ENCODE measurements around the gene ULK2. TPM values are rescaled to one million over a fixed set of nuclear protein-coding genes. Genes with fewer than 3 reads are reported as not detected.

ULK2 gene
- total RNA-seq, 2 donors from 2014 or later, result 7.5 to 8.6 TPM

GRCh38 chr17:19743101-19744100 is 124.3 kb downstream of the ULK2 start:
- Mint-ChIP-seq H3K4me1 (ENCODE audit: low read depth in 2 of 2) (peaks cover 0 to 5% of the 10 kb centered on the region in 2 donors), H3K27me3 (peaks cover 0 to 3% of the 10 kb centered on the region in 2 donors), H3K36me3 (no peaks in the 10 kb centered on the region), H3K4me3 (peak overlapping the region; percentile 77), H3K9me3 (no peaks in the 10 kb centered on the region), H3K27ac (no peak overlapping the region)
- DNase-seq (ENCODE audit: low spot score), result no peak
- ATAC-seq, result no peak

- DNase-seq (ENCODE audit: low spot score) (no peak), ATAC-seq (no peak)
- Mint-ChIP-seq H3K27me3 (no peaks in the 10 kb centered on the region), H3K4me1 (ENCODE audit: low read depth in 2 of 2) (peaks cover 0 to 5% of the 10 kb centered on the region in 2 donors), H3K27ac (no peak overlapping the region), H3K36me3 (no peaks in the 10 kb centered on the region), H3K9me3 (no peaks in the 10 kb centered on the region), H3K4me3 (no peak overlapping the region)
Measured at GRCh38 chr17:19742495-19742894, 125.2 kb downstream of the ULK2 start.

GRCh38 chr17:19741832-19742457 is 125.8 kb downstream of the ULK2 start:
- Mint-ChIP-seq H3K9me3 (no peaks in the 10 kb centered on the region), H3K27me3 (no peaks in the 10 kb centered on the region), H3K4me1 (ENCODE audit: low read depth in 2 of 2) (peaks cover 0 to 5% of the 10 kb centered on the region in 2 donors), H3K36me3 (no peaks in the 10 kb centered on the region), H3K27ac (no peak overlapping the region), H3K4me3 (no peak overlapping the region)
- ATAC-seq (no peak), DNase-seq (ENCODE audit: low spot score) (no peak)

- H3K36me3 Mint-ChIP-seq, result no peaks in the 10 kb centered on the region
- H3K4me3 Mint-ChIP-seq, result no peak overlapping the region
- no peak for ATAC-seq
Measured at GRCh38 chr17:19740933-19741332, 126.8 kb downstream of the ULK2 start.

DNA sequence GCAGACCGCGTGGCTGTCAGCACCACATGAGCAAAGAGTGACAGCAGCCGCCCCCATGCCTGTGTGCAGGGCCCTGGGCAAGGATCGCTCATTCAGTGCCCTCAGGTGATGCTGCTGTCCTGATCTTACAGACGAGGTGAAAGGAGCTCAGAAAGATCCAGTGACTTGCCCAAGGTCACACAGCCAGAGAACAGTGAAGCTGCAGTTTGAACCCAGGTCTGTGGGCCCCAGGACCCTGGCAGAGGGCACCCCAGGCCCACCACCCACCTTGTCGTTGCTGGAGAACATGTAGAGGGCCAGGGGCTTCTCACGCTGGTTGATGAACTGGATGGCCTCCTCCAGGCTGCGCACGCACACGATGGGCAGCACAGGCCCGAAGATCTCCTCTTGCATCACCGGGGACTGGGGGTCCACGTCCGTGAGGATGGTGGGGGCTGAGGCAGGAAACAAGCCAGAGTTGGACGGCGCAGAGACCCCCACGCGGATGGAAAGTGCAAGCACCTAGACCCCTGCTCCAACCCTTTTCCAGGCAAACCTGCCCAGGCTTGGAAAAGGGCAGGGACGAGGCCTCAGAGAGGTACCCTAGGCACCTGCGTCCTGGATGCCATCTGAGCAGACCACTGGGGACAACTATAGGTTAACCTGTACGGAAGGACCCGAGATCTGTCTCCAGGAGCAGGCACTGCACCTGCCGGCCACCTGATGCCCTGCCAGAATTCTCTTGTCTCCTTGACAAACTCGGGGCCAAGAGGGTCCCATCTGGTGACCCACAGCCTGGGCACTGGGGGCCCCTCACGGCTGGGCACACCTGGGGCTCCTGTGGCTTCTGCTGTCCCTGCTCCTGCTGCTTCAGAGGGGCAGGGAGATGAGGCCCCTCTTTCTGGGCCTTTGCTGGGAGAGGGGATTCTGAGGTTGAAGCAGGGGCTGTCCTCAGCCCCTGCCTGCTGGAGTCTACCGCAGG is 128.2 kb downstream of the ULK2 start:
- Mint-ChIP-seq H3K36me3 (no peaks in the 10 kb centered on the region), H3K4me1 (ENCODE audit: low read depth in 2 of 2) (peaks cover 0 to 2% of the 10 kb centered on the region in 2 donors), H3K27me3 (no peaks in the 10 kb centered on the region), H3K9me3 (no peaks in the 10 kb centered on the region), H3K4me3 (no peak overlapping the region), H3K27ac (no peak overlapping the region)
- DNase-seq (ENCODE audit: low spot score), result no peak
- ATAC-seq, result no peak

More at GRCh38 chr17:19740933-19741332, 126.8 kb downstream of the ULK2 start:
- Mint-ChIP-seq H3K27me3 (no peaks in the 10 kb centered on the region), H3K27ac (no peak overlapping the region), H3K4me1 (ENCODE audit: low read depth in 2 of 2) (peaks cover 0 to 5% of the 10 kb centered on the region in 2 donors), H3K9me3 (no peaks in the 10 kb centered on the region)
- DNase-seq (ENCODE audit: low spot score), result no peak

DNA sequence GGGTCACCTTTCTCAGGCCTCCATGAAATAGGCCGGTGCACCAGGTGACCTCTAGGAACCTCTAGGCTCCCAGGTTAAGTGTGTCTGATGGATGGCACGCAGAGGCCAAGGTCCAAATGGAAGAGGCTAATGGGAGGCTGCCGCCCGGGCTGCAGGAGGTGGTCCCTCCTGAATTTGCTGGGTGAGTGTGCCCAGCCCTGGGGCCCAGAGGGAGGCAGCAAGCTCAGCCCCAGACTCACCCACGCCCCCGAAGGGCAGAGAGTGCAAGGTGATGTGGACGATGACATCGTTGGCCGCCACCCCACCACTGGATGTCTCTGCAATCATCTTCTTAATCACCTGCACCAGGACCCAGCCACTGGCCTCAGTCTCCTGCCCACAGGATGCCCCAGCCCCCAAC is 129.0 kb downstream of the ULK2 start:
- Mint-ChIP-seq H3K9me3 (no peaks in the 10 kb centered on the region), H3K4me1 (ENCODE audit: low read depth in 2 of 2) (no peaks in the 10 kb centered on the region), H3K27me3 (no peaks in the 10 kb centered on the region), H3K36me3 (no peaks in the 10 kb centered on the region), H3K27ac (no peak overlapping the region), H3K4me3 (no peak overlapping the region)
- DNase-seq (ENCODE audit: low spot score), result no peak
- no peak for ATAC-seq

DNA sequence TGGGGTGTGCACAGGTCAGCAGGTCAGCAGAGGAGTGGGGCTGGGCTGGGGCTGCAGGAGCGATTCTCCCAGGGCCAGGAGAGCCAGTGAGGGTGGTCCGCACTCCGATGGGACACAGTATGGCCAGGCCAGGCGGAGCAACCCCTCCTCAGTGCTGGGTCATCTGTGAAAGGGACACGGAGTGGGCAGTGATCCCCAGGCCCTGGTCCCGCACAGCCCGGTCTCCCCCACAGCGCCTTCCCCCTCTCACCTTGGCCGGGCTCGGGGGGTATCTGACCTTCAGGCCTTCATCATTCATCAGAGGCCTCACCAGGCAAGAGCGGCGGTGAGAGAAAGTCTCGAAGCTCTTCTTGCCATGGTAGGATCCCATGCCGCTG is 129.7 kb downstream of the ULK2 start:
- no peak overlapping the region for H3K27ac Mint-ChIP-seq
- H3K4me3 Mint-ChIP-seq, result no peak overlapping the region
- no peaks in the 10 kb centered on the region for H3K27me3 Mint-ChIP-seq
- no peaks in the 10 kb centered on the region for H3K4me1 Mint-ChIP-seq (ENCODE audit: low read depth in 2 of 2)
- DNase-seq (ENCODE audit: low spot score) (no peak), ATAC-seq (peak in 1 of 2 donors; percentile 29)
- H3K9me3 Mint-ChIP-seq, result no peaks in the 10 kb centered on the region
- H3K36me3 Mint-ChIP-seq, result no peaks in the 10 kb centered on the region

- no peaks in the 10 kb centered on the region for H3K27me3 Mint-ChIP-seq
- no peak for DNase-seq (ENCODE audit: low spot score)
- no peaks in the 10 kb centered on the region for H3K4me1 Mint-ChIP-seq (ENCODE audit: low read depth in 2 of 2)
- no peak overlapping the region for H3K4me3 Mint-ChIP-seq
- no peaks in the 10 kb centered on the region for H3K9me3 Mint-ChIP-seq
- ATAC-seq, result no peak
- no peak overlapping the region for H3K27ac Mint-ChIP-seq
- no peaks in the 10 kb centered on the region for H3K36me3 Mint-ChIP-seq
Measured at GRCh38 chr17:19737305-19738072, 130.2 kb downstream of the ULK2 start.

DNA sequence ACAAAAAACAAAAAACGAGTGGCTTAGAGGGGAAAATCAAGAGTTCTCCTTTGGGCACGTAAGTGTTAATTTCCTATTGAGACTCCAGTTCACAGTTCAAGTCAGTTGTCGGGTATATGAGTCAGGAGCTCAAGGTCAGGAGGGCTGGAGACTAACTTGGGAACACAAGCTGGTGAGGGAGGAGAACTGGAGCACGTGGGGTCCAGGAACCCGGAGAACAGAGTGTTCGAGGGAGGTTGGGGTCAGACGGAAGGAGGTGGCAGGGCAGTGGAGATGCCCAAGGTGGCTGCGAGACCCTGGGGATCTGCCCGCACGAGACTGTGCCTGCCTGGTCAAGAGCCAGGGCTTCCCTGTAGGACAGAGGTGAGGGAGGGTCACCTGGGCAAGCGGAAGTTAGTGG is 131.7 kb downstream of the ULK2 start:
- Mint-ChIP-seq H3K9me3 (no peaks in the 10 kb centered on the region), H3K36me3 (no peaks in the 10 kb centered on the region), H3K4me3 (no peak overlapping the region), H3K4me1 (ENCODE audit: low read depth in 2 of 2) (no peaks in the 10 kb centered on the region), H3K27me3 (no peaks in the 10 kb centered on the region), H3K27ac (no peak overlapping the region)
- DNase-seq (ENCODE audit: low spot score), result peak; percentile 25
- ATAC-seq, result no peak

DNA sequence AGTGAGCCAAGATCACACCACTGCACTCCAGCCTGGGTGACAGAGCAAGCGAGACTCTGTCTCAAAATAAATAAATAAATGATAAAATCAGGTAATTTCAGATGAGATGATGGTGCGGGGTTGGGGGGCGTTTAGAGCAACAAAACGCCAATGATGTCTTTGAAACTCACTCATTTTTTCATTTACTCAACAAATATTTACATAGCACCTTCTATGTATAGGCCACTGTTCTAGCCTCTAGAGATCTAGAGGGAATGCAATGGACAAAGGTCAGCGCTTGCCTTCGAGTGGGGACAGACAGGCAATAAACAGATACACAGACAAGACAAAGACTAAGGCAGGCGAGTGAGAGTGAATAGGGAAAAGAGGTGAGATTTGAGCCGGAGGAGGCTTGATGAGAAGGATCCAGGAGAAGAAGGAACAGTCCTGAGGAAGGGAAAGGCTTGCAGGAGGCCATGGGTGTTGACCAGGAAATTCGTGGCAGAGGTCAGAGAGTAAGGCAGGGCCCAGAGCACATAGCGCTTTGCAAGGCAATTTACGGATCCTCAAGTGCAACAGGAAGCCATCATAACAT is 133.7 kb downstream of the ULK2 start:
- Mint-ChIP-seq H3K4me1 (ENCODE audit: low read depth in 2 of 2) (no peaks in the 10 kb centered on the region), H3K4me3 (no peak overlapping the region), H3K36me3 (no peaks in the 10 kb centered on the region), H3K27me3 (no peaks in the 10 kb centered on the region), H3K27ac (no peak overlapping the region), H3K9me3 (no peaks in the 10 kb centered on the region)
- ATAC-seq (no peak), DNase-seq (ENCODE audit: low spot score) (no peak)

DNA sequence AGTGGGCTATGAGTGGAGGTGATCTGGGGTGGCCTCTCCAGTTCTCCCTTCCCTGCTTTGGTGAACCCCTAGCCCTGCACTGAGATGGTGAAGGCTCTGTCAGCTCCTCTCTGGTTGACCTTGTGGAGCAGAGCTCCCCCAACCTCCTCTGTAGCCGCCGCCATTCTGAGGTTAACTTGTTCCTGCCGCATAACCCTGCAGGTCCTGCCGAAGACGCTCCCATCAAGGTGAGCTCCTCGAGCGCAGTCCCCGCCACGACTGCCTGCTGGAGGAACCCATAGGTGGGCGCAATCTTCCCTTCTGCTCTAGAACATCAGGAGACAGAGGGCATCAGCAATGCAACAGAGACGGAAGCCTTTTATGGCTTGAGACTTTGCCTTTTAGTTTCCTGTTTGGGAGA is 136.1 kb downstream of the ULK2 start:
- Mint-ChIP-seq H3K27ac (no peak overlapping the region), H3K36me3 (no peaks in the 10 kb centered on the region), H3K27me3 (no peaks in the 10 kb centered on the region), H3K4me3 (no peak overlapping the region), H3K4me1 (ENCODE audit: low read depth in 2 of 2) (no peaks in the 10 kb centered on the region), H3K9me3 (no peaks in the 10 kb centered on the region)
- ATAC-seq, result peak in 1 of 2 donors; percentile 25
- no peak for DNase-seq (ENCODE audit: low spot score)

GRCh38 chr17:19730843-19731242 is 136.9 kb downstream of the ULK2 start:
- Mint-ChIP-seq H3K27ac (no peak overlapping the region), H3K4me1 (ENCODE audit: low read depth in 2 of 2) (no peaks in the 10 kb centered on the region), H3K9me3 (no peaks in the 10 kb centered on the region), H3K4me3 (no peak overlapping the region), H3K27me3 (no peaks in the 10 kb centered on the region), H3K36me3 (no peaks in the 10 kb centered on the region)
- DNase-seq (ENCODE audit: low spot score) (no peak), ATAC-seq (no peak)

DNA sequence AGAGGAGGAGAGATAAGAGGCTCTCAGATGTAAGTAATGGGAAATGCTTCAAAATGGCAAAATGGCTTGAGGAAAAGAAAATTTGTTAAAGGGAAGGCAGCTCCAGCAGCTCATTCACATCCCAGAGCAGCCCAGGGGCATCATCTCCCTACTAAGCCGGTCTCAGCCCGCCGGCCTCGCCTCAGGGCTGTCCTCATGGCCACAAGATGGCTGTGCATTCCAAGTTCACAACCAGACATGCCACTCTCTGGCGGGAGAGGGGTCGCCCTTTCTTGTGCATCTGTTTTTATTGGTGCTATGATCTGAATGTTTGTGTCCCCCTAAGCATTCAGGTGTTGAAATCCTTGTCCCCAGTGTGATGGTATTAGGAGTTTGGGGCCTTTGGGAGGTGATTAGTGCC is 137.8 kb downstream of the ULK2 start:
- Mint-ChIP-seq H3K9me3 (no peaks in the 10 kb centered on the region), H3K27me3 (no peaks in the 10 kb centered on the region), H3K36me3 (no peaks in the 10 kb centered on the region), H3K27ac (peak overlapping the region in 1 of 2 donors; percentile 70), H3K4me3 (no peak overlapping the region), H3K4me1 (ENCODE audit: low read depth in 2 of 2) (peaks cover 5 to 8% of the 10 kb centered on the region in 2 donors)
- no peak for ATAC-seq
- no peak for DNase-seq (ENCODE audit: low spot score)

Data from natural killer cell treated with Interleukin-12 subunit alpha and Interleukin-12 subunit beta and Interleukin-15 and Interleukin-18, amount 100 ng/mL, for 72 hours (primary cell).